ENCODE results near the gene SLC2A9. TPM values are rescaled to one million over a fixed set of nuclear protein-coding genes. Genes with fewer than 3 reads are reported as not detected.
A peak's percentile ranks its signal among the peaks of the same experiment; 100 is the strongest.

The SLC2A9 gene
- total RNA-seq, 4 donors from 2014 or later, result 8.0 to 18.7 (median 11.5) TPM

DNA sequence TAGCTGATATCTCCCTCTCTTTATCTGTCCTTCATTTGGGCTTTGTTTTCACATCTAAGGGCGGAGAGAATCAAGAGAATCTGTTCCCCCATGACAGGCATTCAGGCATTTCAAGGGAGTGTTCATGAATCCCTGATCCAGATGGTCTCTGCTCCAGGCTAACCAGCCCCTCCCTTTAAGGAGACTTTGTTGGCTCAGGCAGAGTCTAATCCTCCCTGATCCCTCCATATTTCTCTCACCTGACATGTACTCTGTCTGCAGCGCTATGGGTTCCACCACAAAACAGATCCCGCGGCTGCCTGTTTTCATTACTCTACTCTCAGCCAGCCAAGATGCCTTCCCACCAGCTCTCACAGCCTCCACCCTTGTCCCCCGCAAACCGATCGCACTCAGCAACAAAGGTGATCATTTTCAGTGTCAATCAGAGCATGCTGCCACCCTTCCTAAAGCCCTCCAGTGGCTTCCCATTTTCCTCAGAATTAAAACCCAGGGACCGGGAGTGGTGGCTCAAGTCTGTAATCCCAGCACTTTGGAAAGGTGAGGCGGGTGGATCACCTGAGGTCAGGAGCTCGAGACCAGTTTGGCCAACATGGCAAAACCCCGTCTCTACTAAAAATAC lies 30.3 kb upstream of the SLC2A9 start:
- intact Hi-C loops (cut with DNase I), result no loop called here
- Histone ChIP-seq H3K36me3 (no peaks in the 10 kb centered on the region), H3K27me3 (no peaks in the 10 kb centered on the region), H3K27ac (no peak overlapping the region), H3K4me3 (no peak overlapping the region), H3K9me3 (no peaks in the 10 kb centered on the region), H3K4me1 (peaks cover 5 to 62% (median 25%) of the 10 kb centered on the region in 3 donors)
- no peak for TF ChIP-seq CTCF (IDR thresholded peaks at IDR 0.05)
- no peak for TF ChIP-seq POLR2A (IDR thresholded peaks at IDR 0.05)
- no peak for DNase-seq
- WGBS, 2 donors, result 55 to 57% methylated on average over 7 to 11 of the region's 11 CpGs

DNA sequence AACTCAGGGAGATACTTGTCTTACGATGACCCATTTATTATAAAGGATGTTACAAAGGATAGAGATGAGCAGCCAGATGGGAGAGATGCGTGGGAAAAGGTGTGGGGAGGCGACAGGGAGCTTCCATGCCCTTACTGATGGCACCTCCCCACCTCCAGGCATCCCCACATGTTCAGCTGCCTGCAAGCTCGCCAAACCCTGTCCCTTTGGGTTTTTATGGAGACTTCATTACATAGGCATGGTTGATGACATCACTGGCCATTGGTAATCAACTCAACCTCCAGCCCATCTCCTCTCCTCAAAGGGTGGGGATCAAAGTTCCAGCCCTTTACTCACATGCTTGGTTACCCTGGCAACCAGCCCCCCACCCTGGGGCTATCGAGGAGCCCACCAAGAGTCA lies 29.4 kb upstream of the SLC2A9 start:
- Histone ChIP-seq H3K36me3 (no peaks in the 10 kb centered on the region), H3K27me3 (no peaks in the 10 kb centered on the region), H3K4me1 (peaks cover 5 to 53% (median 25%) of the 10 kb centered on the region in 3 donors), H3K27ac (peak overlapping the region in 2 of 4 donors; percentile 23 to 33), H3K9me3 (no peaks in the 10 kb centered on the region), H3K4me3 (no peak overlapping the region)
- WGBS, 2 donors, result 86% methylated on average over 4 to 5 of the region's 5 CpGs
- TF ChIP-seq CTCF (IDR thresholded peaks at IDR 0.05), result no peak
- TF ChIP-seq POLR2A (IDR thresholded peaks at IDR 0.05), result no peak
- DNase-seq, result no peak
- intact Hi-C loops (cut with DNase I), result no loop called here

DNA sequence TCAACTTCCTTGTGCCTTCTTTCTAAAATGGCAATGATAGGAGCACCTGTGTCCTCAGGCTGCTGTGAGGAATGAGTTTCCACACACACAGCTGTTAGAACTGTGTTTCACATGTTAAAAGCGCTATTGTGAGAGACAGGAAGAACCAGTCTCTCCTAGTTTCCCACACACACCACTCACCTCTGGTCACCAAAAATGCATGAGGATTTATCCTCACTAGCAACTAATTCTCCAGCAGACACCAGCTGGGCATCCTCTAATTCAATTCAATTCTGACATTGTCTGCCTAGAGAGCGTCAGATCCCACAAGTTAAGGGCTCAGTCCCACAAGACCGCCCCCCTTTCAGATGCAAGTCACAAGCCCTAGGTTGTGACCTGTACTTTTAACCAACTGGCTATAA lies 29.0 kb upstream of the SLC2A9 start:
- Histone ChIP-seq H3K9me3 (no peaks in the 10 kb centered on the region), H3K4me3 (no peak overlapping the region), H3K36me3 (no peaks in the 10 kb centered on the region), H3K27me3 (no peaks in the 10 kb centered on the region), H3K27ac (peak overlapping the region in 2 of 4 donors; percentile 23 to 33), H3K4me1 (peaks cover 5 to 51% (median 25%) of the 10 kb centered on the region in 3 donors)
- no peak for TF ChIP-seq CTCF (IDR thresholded peaks at IDR 0.05)
- TF ChIP-seq POLR2A (IDR thresholded peaks at IDR 0.05), result no peak
- DNase-seq, result no peak
- WGBS, 2 donors, result 60 to 76% methylated on average over 3 of the region's 3 CpGs
- intact Hi-C loops (cut with DNase I), result no loop called here

GRCh38 chr4:10048941-10049697 lies 27.8 kb upstream of the SLC2A9 start:
- H3K27ac ChIP-seq, result no peak overlapping the region
- intact Hi-C loops (cut with DNase I), result no loop called here
- no peaks in the 10 kb centered on the region for H3K27me3 ChIP-seq
- H3K9me3 ChIP-seq, result no peaks in the 10 kb centered on the region
- no peak for DNase-seq
- TF ChIP-seq CTCF (IDR thresholded peaks at IDR 0.05) (no peak), POLR2A (IDR thresholded peaks at IDR 0.05) (no peak)
- H3K36me3 ChIP-seq, result no peaks in the 10 kb centered on the region
- WGBS, 2 donors, result 70 to 78% methylated on average over 4 of the region's 4 CpGs
- H3K4me1 ChIP-seq, result peaks cover 5 to 39% (median 13%) of the 10 kb centered on the region in 3 donors
- no peak overlapping the region for H3K4me3 ChIP-seq

GRCh38 chr4:10047967-10048366 lies 26.7 kb upstream of the SLC2A9 start:
- no peak for DNase-seq
- intact Hi-C loops (cut with DNase I), result no loop called here
- Histone ChIP-seq H3K36me3 (no peaks in the 10 kb centered on the region), H3K27me3 (no peaks in the 10 kb centered on the region), H3K27ac (no peak overlapping the region), H3K4me3 (no peak overlapping the region), H3K9me3 (peaks cover 0 to under 1% (median 0%) of the 10 kb centered on the region in 3 donors), H3K4me1 (peaks cover 5 to 35% (median 10%) of the 10 kb centered on the region in 3 donors)
- WGBS, 2 donors, result 56 to 80% methylated on average over 1 to 4 of the region's 5 CpGs
- TF ChIP-seq CTCF (IDR thresholded peaks at IDR 0.05), result no peak
- no peak for TF ChIP-seq POLR2A (IDR thresholded peaks at IDR 0.05)
